ENCODE results near the gene CDH23. TPM values are rescaled to one million over a fixed set of nuclear protein-coding genes. Genes with fewer than 3 reads are reported as not detected.

The CDH23 gene
- total RNA-seq, 1 experiment from 2014 or later: 0.34 TPM

DNA sequence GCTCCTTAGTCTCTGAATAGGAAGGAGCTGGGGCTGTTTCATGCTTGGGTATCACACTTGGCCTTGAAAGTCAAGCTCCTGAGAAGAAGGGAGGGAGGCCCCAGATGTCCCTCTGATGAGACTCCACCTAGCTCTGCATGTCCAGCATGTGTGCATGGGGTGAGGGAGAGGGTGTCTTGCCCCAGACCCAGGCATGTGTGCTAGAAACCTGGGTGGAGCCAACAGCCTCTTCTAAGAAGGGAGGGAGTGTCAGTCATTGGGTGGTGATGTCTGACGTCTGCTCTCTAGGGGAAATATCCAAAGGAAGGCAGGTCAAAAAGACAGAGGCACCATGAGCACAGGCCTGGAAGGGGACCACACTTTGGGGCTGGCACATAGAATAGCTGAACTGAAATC, 159.0 kb downstream of the CDH23 start:
- no peaks in the 10 kb centered on the region for H3K36me3 Mint-ChIP-seq (ENCODE audit: insufficient read depth, unreplicated experiment)
- DNase-seq: no peak
- H3K27ac Mint-ChIP-seq (ENCODE audit: unreplicated experiment): no peak overlapping the region
- no peaks in the 10 kb centered on the region for H3K9me3 Mint-ChIP-seq (ENCODE audit: unreplicated experiment)
- intact Hi-C loops (cut with micrococcal nuclease; ENCODE audit: unreplicated experiment): no loop called here
- TF ChIP-seq CTCF (IDR thresholded peaks at IDR 0.05; ENCODE audit: insufficient read depth in 1 of 2, low read depth in 1 of 2, low read length in 1 of 2, severe bottlenecking in 1 of 2, unreplicated experiment in 1 of 2): no peak
- POLR2A ChIA-PET: no interaction called here
- H3K4me3 Mint-ChIP-seq (ENCODE audit: unreplicated experiment): no peak overlapping the region
- no peaks in the 10 kb centered on the region for H3K4me1 ChIP-seq
- BruUV-seq (replicated peaks): no TSS peak
- H3K27me3 Mint-ChIP-seq (ENCODE audit: insufficient read depth, unreplicated experiment): peaks cover 17% of the 10 kb centered on the region
- no peaks in the 10 kb centered on the region for H3K36me3 ChIP-seq (ENCODE audit: control insufficient read depth, insufficient read depth, low read length)
- no peaks in the 10 kb centered on the region for H3K9me3 ChIP-seq
- CTCF ChIA-PET: no interaction called here
- no peaks in the 10 kb centered on the region for H3K4me1 Mint-ChIP-seq (ENCODE audit: low read depth, unreplicated experiment)
- no peak overlapping the region for H3K4me3 ChIP-seq (ENCODE audit: low read depth, low read length)
- no peaks in the 10 kb centered on the region for H3K27me3 ChIP-seq (replicated peaks; ENCODE audit: control insufficient read depth, insufficient read depth, low read length)

GRCh38 chr10:71558991-71559390, 162.3 kb downstream of the CDH23 start:
- ChIA-PET POLR2A (no interaction called here), CTCF (interaction anchor here (2.6 kb wide), 1 partner anchor 11 kb away, joined by 9 read pairs; no protein-coding TSS in a partner anchor)
- intact Hi-C loops (cut with micrococcal nuclease; ENCODE audit: unreplicated experiment): no loop called here
- H3K36me3 Mint-ChIP-seq (ENCODE audit: insufficient read depth, unreplicated experiment): no peaks in the 10 kb centered on the region
- no peaks in the 10 kb centered on the region for H3K27me3 ChIP-seq (replicated peaks; ENCODE audit: control insufficient read depth, insufficient read depth, low read length)
- TF ChIP-seq CTCF (IDR thresholded peaks at IDR 0.05; ENCODE audit: insufficient read depth in 1 of 2, low read depth in 1 of 2, low read length in 1 of 2, severe bottlenecking in 1 of 2, unreplicated experiment in 1 of 2): no peak
- no peak overlapping the region for H3K4me3 ChIP-seq (ENCODE audit: low read depth, low read length)
- DNase-seq: no peak
- no TSS peak for BruUV-seq (replicated peaks)
- H3K9me3 Mint-ChIP-seq (ENCODE audit: unreplicated experiment): no peaks in the 10 kb centered on the region
- no peaks in the 10 kb centered on the region for H3K4me1 Mint-ChIP-seq (ENCODE audit: low read depth, unreplicated experiment)
- no peaks in the 10 kb centered on the region for H3K36me3 ChIP-seq (ENCODE audit: control insufficient read depth, insufficient read depth, low read length)
- H3K27ac Mint-ChIP-seq (ENCODE audit: unreplicated experiment): no peak overlapping the region
- H3K4me1 ChIP-seq: no peaks in the 10 kb centered on the region
- H3K27me3 Mint-ChIP-seq (ENCODE audit: insufficient read depth, unreplicated experiment): peaks cover 29% of the 10 kb centered on the region
- no peaks in the 10 kb centered on the region for H3K9me3 ChIP-seq
- no peak overlapping the region for H3K4me3 Mint-ChIP-seq (ENCODE audit: unreplicated experiment)

- no peak for TF ChIP-seq CTCF (IDR thresholded peaks at IDR 0.05; ENCODE audit: insufficient read depth in 1 of 2, low read depth in 1 of 2, low read length in 1 of 2, severe bottlenecking in 1 of 2, unreplicated experiment in 1 of 2)
- Mint-ChIP-seq H3K4me3 (ENCODE audit: unreplicated experiment) (no peak overlapping the region), H3K27ac (ENCODE audit: unreplicated experiment) (no peak overlapping the region), H3K4me1 (ENCODE audit: low read depth, unreplicated experiment) (no peaks in the 10 kb centered on the region), H3K9me3 (ENCODE audit: unreplicated experiment) (no peaks in the 10 kb centered on the region), H3K36me3 (ENCODE audit: insufficient read depth, unreplicated experiment) (no peaks in the 10 kb centered on the region), H3K27me3 (ENCODE audit: insufficient read depth, unreplicated experiment) (peaks cover 34% of the 10 kb centered on the region)
- ChIA-PET CTCF (interaction anchor here (0.7 to 1.0 kb wide), 2 partner anchors 241 to 1963 kb away, joined by 3 read pairs; partner anchors contain the start of gene SLC29A3), POLR2A (no interaction called here)
- Histone ChIP-seq H3K9me3 (no peaks in the 10 kb centered on the region), H3K27me3 (replicated peaks; ENCODE audit: control insufficient read depth, insufficient read depth, low read length) (no peaks in the 10 kb centered on the region), H3K36me3 (ENCODE audit: control insufficient read depth, insufficient read depth, low read length) (no peaks in the 10 kb centered on the region), H3K4me3 (ENCODE audit: low read depth, low read length) (no peak overlapping the region), H3K4me1 (no peaks in the 10 kb centered on the region)
- BruUV-seq (replicated peaks): no TSS peak
- no peak for DNase-seq
- intact Hi-C loops (cut with micrococcal nuclease; ENCODE audit: unreplicated experiment): no loop called here
Observed at GRCh38 chr10:71561003-71561574, 164.4 kb downstream of the CDH23 start.

Measured in Caco-2 (cell line).